GM12892 (cell line): Measurements from ENCODE around the gene HSPBP1.
A peak's percentile ranks its signal among the peaks of the same experiment; 100 is the strongest.

Experiments used
- DNase-seq: peaks from one replicate; pipeline ENCODE4 v3.0.0; 2011; ENCODE audit not compliant: insufficient read length
- FAIRE-seq: peaks from 2 replicates; lab custom pipeline; 2011; peaks lifted over from hg19 to GRCh38; lab: Jason Lieb, UNC
- POLR2A ChIP-seq: IDR thresholded peaks from 2 replicates; pipeline ENCODE4 v1.6.1; 2011; ENCODE audit warnings: low read depth, low read length, control low read depth
- POLR2AphosphoS5 ChIP-seq: IDR thresholded peaks from 2 replicates; pipeline ENCODE4 v1.6.1; 2011; ENCODE audit warnings: low read depth, low read length, control low read depth
- TAF1 ChIP-seq: IDR thresholded peaks from 2 replicates; pipeline ENCODE4 v1.6.1; 2011; ENCODE audit warnings: low read depth, mild to moderate bottlenecking, control low read depth, low read length, borderline replicate concordance

Gene HSPBP1

GRCh38 chr19:55232986-55233385 is 46.9 kb downstream of the HSPBP1 start:
- no peak for TF ChIP-seq TAF1
- no peak for TF ChIP-seq POLR2AphosphoS5
- no peak for TF ChIP-seq POLR2A
- FAIRE-seq (no peak), DNase-seq (no peak)

DNA sequence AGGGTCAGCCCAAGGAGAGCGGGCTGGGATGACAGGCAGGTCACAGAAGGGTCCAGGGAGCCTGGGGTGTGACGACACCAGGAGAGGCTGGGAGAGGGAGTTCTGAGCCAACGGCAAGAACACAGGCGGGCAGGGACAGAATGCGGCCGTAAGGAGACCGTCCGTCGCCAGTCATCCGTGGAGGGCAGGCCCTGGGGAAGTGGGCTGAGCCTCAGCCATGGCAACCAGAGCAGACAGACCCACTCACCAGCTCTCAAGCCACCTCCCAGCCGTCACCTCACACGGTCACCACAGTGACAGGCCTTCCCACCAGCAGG is 47.7 kb downstream of the HSPBP1 start:
- TF ChIP-seq POLR2A, result no peak
- TF ChIP-seq TAF1, result no peak
- no peak for TF ChIP-seq POLR2AphosphoS5
- no peak for DNase-seq
- no peak for FAIRE-seq

GRCh38 chr19:55231391-55232285 is 48.3 kb downstream of the HSPBP1 start:
- no peak for FAIRE-seq
- TF ChIP-seq POLR2A, result no peak
- no peak for TF ChIP-seq POLR2AphosphoS5
- no peak for TF ChIP-seq TAF1
- no peak for DNase-seq

DNA sequence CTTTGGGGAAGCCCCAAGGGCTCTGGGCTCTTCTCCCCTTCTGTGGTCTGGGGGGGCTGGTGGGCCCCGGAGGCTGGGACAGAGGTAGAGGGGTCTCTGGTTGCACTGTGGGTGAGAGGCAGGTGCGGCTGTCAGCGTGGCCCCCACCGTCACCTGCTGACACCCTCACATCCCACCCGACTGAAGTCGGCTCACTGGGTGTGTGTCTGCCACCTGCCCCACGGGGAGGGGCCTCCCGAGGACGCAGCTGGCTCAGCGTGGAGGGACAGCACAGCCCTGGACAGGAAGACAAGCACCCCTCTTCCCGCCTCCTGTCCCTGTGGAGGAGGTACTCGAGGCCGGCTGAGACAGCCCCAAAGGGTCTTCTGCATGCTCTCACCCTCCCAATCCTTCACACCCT is 49.1 kb downstream of the HSPBP1 start:
- TF ChIP-seq POLR2AphosphoS5, result no peak
- TF ChIP-seq POLR2A, result no peak
- no peak for TF ChIP-seq TAF1
- FAIRE-seq, result no peak
- no peak for DNase-seq

GRCh38 chr19:55230329-55230728 is 49.6 kb downstream of the HSPBP1 start:
- DNase-seq (no peak), FAIRE-seq (no peak)
- TF ChIP-seq TAF1 (no peak), POLR2A (no peak), POLR2AphosphoS5 (no peak)

- FAIRE-seq (no peak), DNase-seq (no peak)
- TF ChIP-seq TAF1, result no peak
- TF ChIP-seq POLR2AphosphoS5, result no peak
- TF ChIP-seq POLR2A, result no peak
Observed at GRCh38 chr19:55229789-55230182, 50.1 kb downstream of the HSPBP1 start.

GRCh38 chr19:55229145-55229788 is 50.6 kb downstream of the HSPBP1 start:
- DNase-seq (no peak), FAIRE-seq (no peak)
- no peak for TF ChIP-seq TAF1
- TF ChIP-seq POLR2AphosphoS5, result 0 out of 2 replicates have a peak, but pooled peaks have one; percentile 26
- no peak; the same call in 1 of the 2 replicates for TF ChIP-seq POLR2A

DNA sequence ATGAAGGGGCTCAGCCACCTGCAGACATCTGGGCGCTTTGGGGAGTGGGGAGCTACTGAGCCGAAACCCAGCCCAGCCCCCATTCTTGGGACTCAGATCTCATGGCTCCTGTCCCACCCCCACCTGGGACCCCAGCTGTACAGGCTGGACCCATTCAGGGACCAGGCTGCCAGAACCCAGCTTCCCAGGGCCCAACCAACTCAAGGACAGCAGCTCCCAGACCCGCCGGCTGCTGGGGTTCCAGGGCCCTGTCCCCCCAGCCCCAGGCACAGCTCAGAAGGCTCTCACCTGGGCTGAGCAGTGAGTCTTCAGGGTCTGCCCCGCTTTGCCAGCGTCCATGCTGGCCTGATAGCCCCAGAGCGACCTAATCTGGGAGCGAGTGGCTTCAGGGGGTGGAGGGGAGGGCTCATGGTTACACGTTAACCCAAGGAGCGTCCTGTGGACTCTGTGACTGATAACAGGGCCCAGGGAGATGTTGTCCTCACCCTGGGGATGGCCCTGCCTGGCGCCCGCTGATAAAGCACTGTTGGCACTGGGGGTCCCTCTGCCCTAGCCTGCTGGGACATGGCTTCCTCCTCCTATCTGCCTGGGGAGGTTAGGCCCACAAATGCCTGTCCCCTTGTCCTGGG is 51.4 kb downstream of the HSPBP1 start, which contains the start of gene TMEM86B:
Gene TMEM86B (minus strand): TSS at position 361 of the 629 bp plus-strand sequence. CDS start 22 bp downstream, at position 339.
- FAIRE-seq (no peak), DNase-seq (no peak)
- TF ChIP-seq POLR2AphosphoS5 (no peak; the same call in 1 of the 2 replicates), TAF1 (no peak), POLR2A (no peak; the same call in 1 of the 2 replicates)

- no peak; the same call in 1 of the 2 replicates for TF ChIP-seq POLR2AphosphoS5
- TF ChIP-seq POLR2A, result no peak
- no peak for TF ChIP-seq TAF1
- no peak for DNase-seq
- no peak for FAIRE-seq
Observed at GRCh38 chr19:55228015-55228391, 51.9 kb downstream of the HSPBP1 start.

DNA sequence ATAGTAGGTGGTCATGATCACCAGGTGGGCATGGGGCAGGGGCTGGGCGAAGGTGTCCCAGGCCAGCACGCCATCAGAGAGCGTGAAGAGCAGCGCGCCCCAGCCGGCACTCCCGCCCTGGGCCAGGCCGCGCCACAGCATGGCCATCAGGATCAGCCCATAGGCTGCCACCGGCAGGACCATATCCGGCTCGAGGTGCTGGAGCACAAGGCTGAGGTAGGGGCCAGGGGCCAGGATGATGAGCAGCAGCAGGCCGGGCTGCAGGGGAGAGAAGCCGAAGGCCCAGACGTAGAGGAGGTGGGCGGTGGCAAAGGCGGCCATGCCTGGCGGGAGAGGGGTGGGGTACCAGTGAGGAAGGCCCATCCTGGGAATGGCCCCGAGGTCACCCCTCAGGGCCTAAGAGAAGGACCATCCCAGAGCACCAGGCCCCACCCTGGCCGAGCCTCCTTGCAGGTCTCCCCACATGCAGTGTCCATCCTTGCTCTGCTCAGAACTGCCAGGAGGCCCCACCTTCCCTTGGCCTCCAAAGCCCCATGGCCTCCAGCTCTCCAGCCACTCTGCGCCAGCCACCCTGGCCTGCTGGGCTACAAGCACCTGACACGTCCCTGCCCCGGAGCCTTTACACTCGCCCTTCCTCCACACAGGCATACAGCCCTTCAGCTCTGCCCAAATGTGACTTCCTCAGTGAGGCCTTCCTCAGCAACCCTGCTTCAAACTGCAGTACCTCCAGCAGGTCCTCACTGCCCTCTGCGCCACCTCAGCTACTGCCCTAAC is 52.5 kb downstream of the HSPBP1 start:
- FAIRE-seq (no peak), DNase-seq (no peak)
- no peak; the same call in 1 of the 2 replicates for TF ChIP-seq POLR2AphosphoS5
- TF ChIP-seq POLR2A, result no peak
- no peak for TF ChIP-seq TAF1

DNA sequence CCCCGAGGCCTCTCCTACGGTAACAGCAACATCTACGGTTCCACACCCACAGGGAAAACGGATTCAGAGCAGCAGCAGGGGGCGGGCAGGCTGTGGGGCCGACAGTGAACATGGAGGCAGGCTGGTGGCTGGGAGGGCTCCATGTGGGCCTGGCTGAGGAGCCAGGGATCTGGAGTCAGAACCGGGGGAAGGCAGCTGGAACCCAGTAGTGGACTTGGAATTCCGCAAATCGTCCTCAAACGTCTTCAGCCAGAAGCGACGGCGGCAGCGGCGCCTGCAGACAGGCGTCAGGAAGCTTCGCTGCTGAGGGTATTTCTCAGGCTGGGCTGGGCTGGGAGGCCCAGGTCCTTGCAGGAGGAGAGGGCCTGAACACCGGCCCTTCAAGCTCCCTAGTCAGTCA is 53.1 kb downstream of the HSPBP1 start:
- DNase-seq (no peak), FAIRE-seq (no peak)
- TF ChIP-seq POLR2A (no peak), POLR2AphosphoS5 (no peak), TAF1 (no peak)
